Measurements from ENCODE around the gene WBP1L.
"Not testable (repeated sequence)": the region's sequence is repeated elsewhere in the genome, so short reads cannot be mapped to it uniquely, and the experiment has no call there.

Gene WBP1L

GRCh38 chr10:102817175-102817574, 73.4 kb downstream of the WBP1L start:
- H3K27ac ChIP-seq (replicated peaks) = no peak overlapping the region
- TF ChIP-seq, protein P1, sequence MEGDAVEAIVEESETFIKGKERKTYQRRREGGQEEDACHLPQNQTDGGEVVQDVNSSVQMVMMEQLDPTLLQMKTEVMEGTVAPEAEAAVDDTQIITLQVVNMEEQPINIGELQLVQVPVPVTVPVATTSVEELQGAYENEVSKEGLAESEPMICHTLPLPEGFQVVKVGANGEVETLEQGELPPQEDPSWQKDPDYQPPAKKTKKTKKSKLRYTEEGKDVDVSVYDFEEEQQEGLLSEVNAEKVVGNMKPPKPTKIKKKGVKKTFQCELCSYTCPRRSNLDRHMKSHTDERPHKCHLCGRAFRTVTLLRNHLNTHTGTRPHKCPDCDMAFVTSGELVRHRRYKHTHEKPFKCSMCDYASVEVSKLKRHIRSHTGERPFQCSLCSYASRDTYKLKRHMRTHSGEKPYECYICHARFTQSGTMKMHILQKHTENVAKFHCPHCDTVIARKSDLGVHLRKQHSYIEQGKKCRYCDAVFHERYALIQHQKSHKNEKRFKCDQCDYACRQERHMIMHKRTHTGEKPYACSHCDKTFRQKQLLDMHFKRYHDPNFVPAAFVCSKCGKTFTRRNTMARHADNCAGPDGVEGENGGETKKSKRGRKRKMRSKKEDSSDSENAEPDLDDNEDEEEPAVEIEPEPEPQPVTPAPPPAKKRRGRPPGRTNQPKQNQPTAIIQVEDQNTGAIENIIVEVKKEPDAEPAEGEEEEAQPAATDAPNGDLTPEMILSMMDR (IDR thresholded peaks at IDR 0.05; ENCODE audit: insufficient read depth, low read length) = no peak
- TF ChIP-seq REST (IDR thresholded peaks at IDR 0.05; ENCODE audit: insufficient replicate concordance, low read depth) = no peak
- TF ChIP-seq GABPA (IDR thresholded peaks at IDR 0.05; ENCODE audit: low read depth) = no peak
- TF ChIP-seq SPI1 (IDR thresholded peaks at IDR 0.05; ENCODE audit: borderline replicate concordance, low read depth) = no peak
- no peak for TF ChIP-seq POLR2AphosphoS5 (IDR thresholded peaks at IDR 0.05; ENCODE audit: low read depth)
- DNase-seq (ENCODE audit: low read depth in 1 of 2, low spot score in 1 of 2) = no peak

DNA sequence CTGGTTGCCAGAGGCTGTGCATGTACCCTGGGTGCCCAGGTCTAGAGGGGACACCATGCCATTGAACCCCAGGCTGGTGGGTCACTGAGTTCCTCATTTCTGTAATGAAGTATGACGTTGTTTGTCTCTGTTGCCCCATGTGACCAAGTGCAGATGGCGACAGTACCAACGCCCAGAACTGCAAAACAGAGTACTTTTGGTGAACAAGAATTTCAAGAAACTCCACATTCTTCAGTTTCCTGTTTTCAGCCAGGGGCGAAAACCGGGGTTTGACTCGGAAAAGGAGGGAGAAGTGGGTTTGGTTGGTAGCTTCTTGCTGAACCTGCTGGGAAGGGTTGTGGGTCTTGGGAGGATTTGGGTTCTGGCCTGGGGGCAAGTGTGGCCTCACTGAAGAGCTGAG, 75.3 kb downstream of the WBP1L start:
- peak overlapping the region; percentile 76 for H3K27ac ChIP-seq (replicated peaks)
- no peak overlapping the region for H3K4me3 ChIP-seq (replicated peaks; ENCODE audit: insufficient read depth, low read length)
- H3K27me3 ChIP-seq (ENCODE audit: insufficient read depth, poor library complexity, severe bottlenecking) = no peaks in the 10 kb centered on the region
- peak in 1 of 2 experiments; percentile 84 for DNase-seq (ENCODE audit: low read depth in 1 of 2, low spot score in 1 of 2)
- no peak for TF ChIP-seq POLR2AphosphoS5 (IDR thresholded peaks at IDR 0.05; ENCODE audit: low read depth)
- TF ChIP-seq GABPA (IDR thresholded peaks at IDR 0.05; ENCODE audit: low read depth) = no peak
- no peak for TF ChIP-seq REST (IDR thresholded peaks at IDR 0.05; ENCODE audit: insufficient replicate concordance, low read depth)
- TF ChIP-seq SPI1 (IDR thresholded peaks at IDR 0.05; ENCODE audit: borderline replicate concordance, low read depth) = peak; percentile 96
- TF ChIP-seq, protein P1 (IDR thresholded peaks at IDR 0.05; ENCODE audit: insufficient read depth, low read length) = no peak

More at GRCh38 chr10:102817175-102817574, 73.4 kb downstream of the WBP1L start:
- Histone ChIP-seq H3K4me3 (replicated peaks; ENCODE audit: insufficient read depth, low read length) (no peak overlapping the region), H3K27me3 (ENCODE audit: insufficient read depth, poor library complexity, severe bottlenecking) (no peaks in the 10 kb centered on the region)

- DNase-seq (ENCODE audit: low read depth in 1 of 2, low spot score in 1 of 2); H3K27me3 ChIP-seq (ENCODE audit: insufficient read depth, poor library complexity, severe bottlenecking); H3K4me3 ChIP-seq (replicated peaks; ENCODE audit: insufficient read depth, low read length): not testable (repeated sequence)
- peak overlapping the region; percentile 76; the same call in 1 of the 2 replicates for H3K27ac ChIP-seq (replicated peaks)
Measured at GRCh38 chr10:102820008-102820407, 76.3 kb downstream of the WBP1L start.

DNA sequence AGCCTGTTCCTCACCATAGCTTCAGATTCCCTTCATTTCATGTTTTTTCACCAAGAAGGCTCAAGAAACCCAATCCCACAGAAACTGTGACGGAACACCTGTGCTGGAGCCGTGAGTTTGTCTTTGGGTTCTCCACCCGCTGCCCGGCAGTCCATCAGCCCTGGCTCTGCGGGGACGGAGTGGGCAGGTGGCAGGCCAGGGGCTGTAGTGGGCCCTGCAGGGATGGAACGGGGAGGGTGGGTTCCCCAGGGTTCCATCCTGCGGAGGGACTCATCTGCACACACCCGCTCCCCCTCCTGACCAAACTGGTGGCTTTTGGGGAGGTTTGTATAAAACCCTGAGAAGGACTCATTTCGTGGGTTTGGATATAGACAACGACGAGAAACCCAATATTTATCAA, 78.5 kb downstream of the WBP1L start:
- Histone ChIP-seq H3K4me3 (replicated peaks; ENCODE audit: insufficient read depth, low read length) (no peak overlapping the region), H3K27me3 (ENCODE audit: insufficient read depth, poor library complexity, severe bottlenecking) (no peaks in the 10 kb centered on the region), H3K27ac (replicated peaks) (no peak overlapping the region)
- DNase-seq (ENCODE audit: low read depth in 1 of 2, low spot score in 1 of 2) = no peak
- TF ChIP-seq SPI1 (IDR thresholded peaks at IDR 0.05; ENCODE audit: borderline replicate concordance, low read depth) (no peak), REST (IDR thresholded peaks at IDR 0.05; ENCODE audit: insufficient replicate concordance, low read depth) (no peak), POLR2AphosphoS5 (IDR thresholded peaks at IDR 0.05; ENCODE audit: low read depth) (no peak), GABPA (IDR thresholded peaks at IDR 0.05; ENCODE audit: low read depth) (no peak)
- TF ChIP-seq, protein P1 (IDR thresholded peaks at IDR 0.05; ENCODE audit: insufficient read depth, low read length) = no peak

Data from HL-60 (cell line).